ENCODE results near the gene CLK2. TPM values are rescaled to one million over a fixed set of nuclear protein-coding genes. Genes with fewer than 3 reads are reported as not detected.

The CLK2 gene
- total and polyA plus RNA-seq, 2 of the 8 experiments (the other 6 are each of a cell fraction or from before 2014, with no cell fraction given), result 62.2 to 76.0 TPM

DNA sequence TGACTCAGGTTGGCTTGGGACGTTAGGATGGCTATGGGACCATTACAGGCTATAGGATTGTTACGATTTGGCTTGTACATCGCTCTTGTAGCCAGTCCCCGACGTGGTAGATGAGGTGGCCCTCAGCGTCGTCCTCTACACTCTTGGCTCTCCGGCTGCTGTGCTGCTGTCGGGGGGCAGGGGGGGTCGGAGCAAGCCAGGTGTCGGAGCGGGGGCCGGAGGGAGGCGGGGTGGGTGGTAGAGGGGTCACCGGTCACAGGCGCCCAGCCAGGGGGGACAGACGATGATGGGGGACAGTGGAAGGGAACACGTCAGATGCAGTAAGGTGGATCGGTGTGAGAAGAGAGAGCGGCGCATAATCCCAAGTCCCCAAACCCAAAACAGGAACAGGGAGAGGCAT lies 4.7 kb downstream of the CLK2 start:
- Histone ChIP-seq H4K20me1 (replicated peaks in 1 of 2; ENCODE audit: control insufficient read depth in 1 of 2, insufficient read depth in 2 of 2, low read length in 2 of 2) (peaks cover 7 to 12% of the 10 kb centered on the region in 2 experiments), H2BK120ac (replicated peaks; ENCODE audit: low read depth, low read length) (no peak overlapping the region), H3K14ac (ENCODE audit: insufficient read length) (no peak overlapping the region), H3K23me2 (ENCODE audit: low read depth, low read length) (0 out of 2 replicates have a peak, but pooled peaks cover 7% of the 10 kb centered on the region), H3K27ac (ENCODE audit: low read depth, low read length) (no peak overlapping the region), H4K91ac (replicated peaks; ENCODE audit: insufficient read length, low read length) (no peak overlapping the region), H3K18ac (ENCODE audit: extremely low read depth, low read length) (no peak overlapping the region), H3K36me3 (ENCODE audit: control insufficient read depth in 2 of 4, insufficient read depth in 4 of 4, low read length in 3 of 4) (peaks cover 47 to 78% (median 68%) of the 10 kb centered on the region in 4 experiments), H3K27me3 (replicated peaks in 1 of 4; ENCODE audit: control insufficient read depth in 3 of 4, extremely low read depth in 1 of 4, insufficient read depth in 3 of 4, low read length in 3 of 4) (no peaks in the 10 kb centered on the region), H2AK5ac (ENCODE audit: low read depth, low read length) (no peak overlapping the region), H3K9ac (replicated peaks in 1 of 4; ENCODE audit: extremely low read depth in 1 of 4, low read depth in 3 of 4, low read length in 3 of 4) (no peak overlapping the region), H2BK12ac (ENCODE audit: low read depth, low read length) (no peak overlapping the region), H2BK20ac (ENCODE audit: low read length) (no peak overlapping the region), H3K4me1 (replicated peaks in 1 of 4; ENCODE audit: control insufficient read depth in 3 of 4, insufficient read depth in 4 of 4, low read length in 3 of 4) (peaks cover 0 to 8% (median under 1%) of the 10 kb centered on the region in 4 experiments; a peak in 4 of 7 replicates), H2AFZ (ENCODE audit: low read length) (no peak overlapping the region), H3K79me2 (ENCODE audit: control insufficient read depth in 1 of 2, insufficient read depth in 2 of 2, low read length in 2 of 2) (peaks cover 10 to 25% of the 10 kb centered on the region in 2 experiments), H4K8ac (ENCODE audit: extremely low read depth, insufficient read depth, low read length) (no peak overlapping the region), H3K56ac (replicated peaks; ENCODE audit: insufficient read length, low read depth, low read length) (no peak overlapping the region), H3K79me1 (ENCODE audit: low read depth, low read length) (no peaks in the 10 kb centered on the region; the same call in none of the 2 replicates), H4K5ac (ENCODE audit: insufficient read length, low read depth, low read length) (no peak overlapping the region), H3K4me2 (ENCODE audit: insufficient read depth in 1 of 2, low read depth in 2 of 2, low read length in 2 of 2) (no peak overlapping the region), H3K9me3 (ENCODE audit: insufficient read depth in 2 of 2, low read depth in 1 of 2, low read length in 1 of 2) (no peaks in the 10 kb centered on the region), H3K4me3 (ENCODE audit: extremely low read depth in 1 of 4, insufficient read depth in 2 of 4, low read depth in 3 of 4, low read length in 4 of 4) (no peak overlapping the region), H3K4ac (replicated peaks; ENCODE audit: insufficient read length, low read depth, low read length) (no peak overlapping the region), H2BK5ac (ENCODE audit: low read depth, low read length) (no peak overlapping the region), H3K23ac (ENCODE audit: insufficient read length) (no peak overlapping the region), H2BK15ac (ENCODE audit: low read length) (no peak overlapping the region)
- CTCF ChIA-PET (ENCODE audit: partially characterized antibody), result interaction anchor here (2.2 to 4.5 kb wide), 2 partner anchors 10 to 17 kb away, joined by 8 to 61 read pairs; no protein-coding TSS in a partner anchor
- TF ChIP-seq SRF (IDR thresholded peaks at IDR 0.05; ENCODE audit: low read depth, low read length) (no peak), GABPA (IDR thresholded peaks at IDR 0.05; ENCODE audit: borderline replicate concordance, insufficient read depth, low read length) (no peak), SIN3A (conservative IDR thresholded peaks at IDR 0.05 in 1 of 2, IDR thresholded peaks at IDR 0.05 in 1 of 2; ENCODE audit: low read depth in 1 of 2, low read length in 2 of 2) (no peak), RBBP5 (IDR thresholded peaks at IDR 0.05; ENCODE audit: borderline replicate concordance, low read depth, low read length) (no peak), CEBPB (IDR thresholded peaks at IDR 0.05; ENCODE audit: low read depth, low read length) (no peak)
- FAIRE-seq, result no peak
- POLR2A ChIA-PET (ENCODE audit: partially characterized antibody), result interaction anchor here (0.9 to 7.5 kb wide), 4 partner anchors 7 to 63 kb away, joined by 3 to 87 read pairs (median 7); partner anchors contain the start of genes ENTREP3 and SCAMP3
- 91% methylated on average over 15 of the region's 21 CpGs; no CpG with 5 or more reads in 1 of the 2 experiments for WGBS, 2 experiments (ENCODE audit: extremely low coverage in 1 of 2, insufficient coverage in 1 of 2, insufficient read length in 1 of 2, insufficient replicate concordance in 2 of 2, low coverage in 1 of 2, low lambda C conversion rate in 2 of 2, missing lambda C conversion rate in 1 of 2)
- no peak for DNase-seq (ENCODE audit: low read depth in 1 of 2, low spot score in 2 of 2)

Measured in H1 (cell line).